Mesenchymal stem cell (in vitro differentiated cells and primary cell): Measurements from ENCODE around the gene MESP2.

Source experiments
- DNase-seq: peaks from one replicate; pipeline ENCODE4 v3.0.0-alpha.2; 2013
- H2AFZ ChIP-seq: one replicate; pipeline ENCODE4 v1.6.1; 2013; ENCODE audit warnings: low read depth, mild to moderate bottlenecking, control low read depth, inconsistent platforms, low read length, moderate library complexity
- H2AK5ac ChIP-seq: 2 replicates; pipeline ENCODE4 v1.6.1; 2013; ENCODE audit warnings: low read length, moderate library complexity, mild to moderate bottlenecking, inconsistent platforms; ENCODE audit not compliant: severe bottlenecking
- H2BK120ac ChIP-seq: one replicate; pipeline ENCODE4 v1.6.1; 2013; ENCODE audit warnings: low read depth, mild to moderate bottlenecking, inconsistent platforms, low read length, moderate library complexity
- H2BK12ac ChIP-seq, 2 experiments: one replicate each; pipeline ENCODE4 v1.6.1; 2013; ENCODE audit warnings: inconsistent platforms in 2 of 2, low read length in 2 of 2, mild to moderate bottlenecking in 2 of 2, moderate library complexity in 2 of 2, control low read depth in 1 of 2
- H2BK15ac ChIP-seq: one replicate; pipeline ENCODE4 v1.6.1; 2013; ENCODE audit warnings: mild to moderate bottlenecking, low read depth, inconsistent platforms; ENCODE audit not compliant: poor library complexity, severe bottlenecking
- H2BK5ac ChIP-seq: 2 replicates; pipeline ENCODE4 v1.6.1; 2013; ENCODE audit warnings: low read depth, mild to moderate bottlenecking, low read length, control low read depth, inconsistent platforms; ENCODE audit not compliant: poor library complexity, severe bottlenecking
- H3K14ac ChIP-seq, 2 experiments: one replicate each; pipeline ENCODE4 v1.6.1; 2013; ENCODE audit warnings: inconsistent platforms in 2 of 2, low read length in 2 of 2, control low read depth in 1 of 2, mild to moderate bottlenecking in 1 of 2, moderate library complexity in 1 of 2
- H3K18ac ChIP-seq, 2 experiments: one replicate each; pipeline ENCODE4 v1.6.1; 2013; ENCODE audit warnings: inconsistent platforms in 2 of 2, low read length in 2 of 2, control low read depth in 1 of 2, low read depth in 1 of 2, mild to moderate bottlenecking in 1 of 2
- H3K23ac ChIP-seq, 2 experiments: one replicate each; pipeline ENCODE4 v1.6.1; 2013; ENCODE audit warnings: inconsistent platforms in 2 of 2, low read length in 2 of 2, mild to moderate bottlenecking in 2 of 2, moderate library complexity in 2 of 2, control low read depth in 1 of 2
- H3K27ac ChIP-seq: 2 replicates; pipeline ENCODE4 v1.5.1; 2013; ENCODE audit warnings: mild to moderate bottlenecking, moderate library complexity, low read length, control low read depth, inconsistent platforms; ENCODE audit not compliant: poor library complexity, severe bottlenecking
- H3K27me3 ChIP-seq, 2 experiments: 2 replicates each; pipeline versions ENCODE4 v1.6.1 to v1.7.0; 2013; ENCODE audit warnings: low read length in 2 of 2, mild to moderate bottlenecking in 2 of 2, moderate library complexity in 2 of 2, control low read depth in 1 of 2, inconsistent platforms in 1 of 2; ENCODE audit not compliant: control insufficient read depth in 1 of 2, insufficient read depth in 1 of 2
- H3K36me3 ChIP-seq, 2 experiments: 2 replicates each; pipeline versions ENCODE4 v1.6.1 to v1.7.0; 2013; ENCODE audit warnings: low read length in 2 of 2, control low read depth in 1 of 2, inconsistent platforms in 1 of 2, low read depth in 1 of 2, mild to moderate bottlenecking in 1 of 2; ENCODE audit not compliant: insufficient read depth in 2 of 2, control insufficient read depth in 1 of 2
- H3K4ac ChIP-seq, 2 experiments: one replicate each; pipeline ENCODE4 v1.6.1; 2013; ENCODE audit warnings: inconsistent platforms in 2 of 2, low read length in 2 of 2, mild to moderate bottlenecking in 2 of 2, moderate library complexity in 2 of 2, control low read depth in 1 of 2, low read depth in 1 of 2
- H3K4me1 ChIP-seq: 2 replicates; pipeline ENCODE4 v1.6.1; 2013; ENCODE audit warnings: low read depth, low read length, control low read depth; ENCODE audit not compliant: control insufficient read depth, insufficient read depth
- H3K4me2 ChIP-seq: 2 replicates; pipeline ENCODE4 v1.6.1; 2013; ENCODE audit warnings: low read length, mild to moderate bottlenecking, inconsistent platforms; ENCODE audit not compliant: poor library complexity, severe bottlenecking
- H3K4me3 ChIP-seq, 2 experiments: 2 replicates each; pipeline versions ENCODE4 v1.5.1 to v1.7.0; 2013; ENCODE audit warnings: low read length in 2 of 2, mild to moderate bottlenecking in 2 of 2, control low read depth in 1 of 2, low read depth in 1 of 2; ENCODE audit not compliant: insufficient read depth in 1 of 2
- H3K79me1 ChIP-seq: replicated peaks from 2 replicates; pipeline ENCODE4 v1.6.1; 2013; ENCODE audit warnings: mild to moderate bottlenecking, control low read depth, low read length, inconsistent platforms; ENCODE audit not compliant: poor library complexity, severe bottlenecking
- H3K9ac ChIP-seq: 2 replicates; pipeline ENCODE4 v1.7.0; 2013; ENCODE audit warnings: mild to moderate bottlenecking, low read length, moderate library complexity
- H3K9me3 ChIP-seq: 2 replicates; pipeline ENCODE4 v1.7.0; 2013; ENCODE audit warnings: mild to moderate bottlenecking, low read length; ENCODE audit not compliant: control insufficient read depth
- H4K8ac ChIP-seq: one replicate; pipeline ENCODE4 v1.6.1; 2013; ENCODE audit warnings: inconsistent platforms, mild to moderate bottlenecking, low read length, moderate library complexity
- H4K91ac ChIP-seq: one replicate; pipeline ENCODE4 v1.6.1; 2013; ENCODE audit warnings: mild to moderate bottlenecking, low read length, inconsistent platforms
- WGBS: methylation state at CpG from one replicate; pipeline ENCODE4 v1.1.7; 2013; ENCODE audit warnings: mixed read lengths; 5-methylcytosine and 5-hydroxymethylcytosine counted together

Gene MESP2

GRCh38 chr15:89823836-89824606 lies 47.9 kb downstream of the MESP2 start:
- H3K23ac ChIP-seq: peak overlapping the region in 1 of 2 experiments; percentile 11
- no peak overlapping the region for H3K4me2 ChIP-seq
- peaks cover 0 to 6% of the 10 kb centered on the region in 2 experiments for H3K36me3 ChIP-seq
- no peak overlapping the region for H3K4ac ChIP-seq
- no peak overlapping the region for H3K4me3 ChIP-seq
- WGBS: 91% methylated on average over 16 of the region's 16 CpGs
- no peak overlapping the region for H3K18ac ChIP-seq
- no peak overlapping the region for H3K9ac ChIP-seq
- H4K91ac ChIP-seq: peak overlapping the region; percentile 56
- H3K4me1 ChIP-seq: peaks cover 35% of the 10 kb centered on the region
- H3K14ac ChIP-seq: peak overlapping the region in 1 of 2 experiments; percentile 39
- H2AK5ac ChIP-seq: peak overlapping the region; percentile 56
- no peak overlapping the region for H3K27ac ChIP-seq
- DNase-seq: no peak
- H2BK120ac ChIP-seq: no peak overlapping the region
- H2BK12ac ChIP-seq: peak overlapping the region in 1 of 2 experiments; percentile 57
- no peaks in the 10 kb centered on the region for H3K9me3 ChIP-seq
- H3K27me3 ChIP-seq: no peaks in the 10 kb centered on the region
- no peaks in the 10 kb centered on the region for H3K79me1 ChIP-seq
- H2BK5ac ChIP-seq: no peak overlapping the region
- H2BK15ac ChIP-seq: no peak overlapping the region
- no peak overlapping the region for H4K8ac ChIP-seq
- no peak overlapping the region for H2AFZ ChIP-seq

- H4K8ac ChIP-seq: no peak overlapping the region
- no peak overlapping the region for H2AFZ ChIP-seq
- H3K27ac ChIP-seq: no peak overlapping the region
- peak overlapping the region; percentile 21 to 44 for H2BK12ac ChIP-seq
- no peak overlapping the region for H3K4me3 ChIP-seq
- DNase-seq: no peak
- no peak overlapping the region for H3K14ac ChIP-seq
- no peak overlapping the region for H2BK15ac ChIP-seq
- WGBS: 80% methylated on average over 7 of the region's 7 CpGs
- H3K18ac ChIP-seq: peak overlapping the region in 1 of 2 experiments; percentile 38
- peaks cover 0 to 10% of the 10 kb centered on the region in 2 experiments for H3K36me3 ChIP-seq
- H3K9ac ChIP-seq: no peak overlapping the region
- H3K4ac ChIP-seq: no peak overlapping the region
- H3K4me2 ChIP-seq: no peak overlapping the region
- H4K91ac ChIP-seq: peak overlapping the region; percentile 56
- no peak overlapping the region for H2BK120ac ChIP-seq
- H3K9me3 ChIP-seq: no peaks in the 10 kb centered on the region
- no peak overlapping the region for H3K23ac ChIP-seq
- H2AK5ac ChIP-seq: peak overlapping the region; percentile 20
- no peaks in the 10 kb centered on the region for H3K79me1 ChIP-seq
- H3K27me3 ChIP-seq: no peaks in the 10 kb centered on the region
- no peak overlapping the region for H2BK5ac ChIP-seq
- peaks cover 37% of the 10 kb centered on the region for H3K4me1 ChIP-seq
Observed at GRCh38 chr15:89824607-89824867, 48.4 kb downstream of the MESP2 start.

GRCh38 chr15:89825271-89825940 lies 49.3 kb downstream of the MESP2 start:
- no peak for DNase-seq
- Histone ChIP-seq H4K8ac (no peak overlapping the region), H4K91ac (no peak overlapping the region), H3K27ac (no peak overlapping the region), H3K36me3 (peaks cover 0 to 10% of the 10 kb centered on the region in 2 experiments), H2BK15ac (no peak overlapping the region), H2BK5ac (no peak overlapping the region), H2AK5ac (no peak overlapping the region), H3K9me3 (no peaks in the 10 kb centered on the region), H3K18ac (no peak overlapping the region), H3K4me3 (no peak overlapping the region), H2BK12ac (no peak overlapping the region), H3K4me2 (peak overlapping the region; percentile 5), H3K79me1 (peaks cover under 1% of the 10 kb centered on the region), H3K27me3 (no peaks in the 10 kb centered on the region), H3K4me1 (peaks cover 37% of the 10 kb centered on the region), H3K23ac (no peak overlapping the region), H3K4ac (no peak overlapping the region), H3K14ac (no peak overlapping the region), H3K9ac (no peak overlapping the region), H2BK120ac (no peak overlapping the region), H2AFZ (no peak overlapping the region)
- WGBS: 85% methylated on average over 10 of the region's 10 CpGs
